ENCODE results near the gene COX6B1.
"Not testable (repeated sequence)": the region's sequence is repeated elsewhere in the genome, so short reads cannot be mapped to it uniquely, and the experiment has no call there.

COX6B1 gene

GRCh38 chr19:35648017-35648961 is at the start of gene COX6B1:
COX6B1 (plus strand) TSS chr19:35648323; CDS start chr19:35651244, 2,921 bp downstream.
- peak; percentile 86 for DNase-seq (ENCODE audit: low read depth)

- DNase-seq (ENCODE audit: low read depth), result no peak
Observed at GRCh38 chr19:35601971-35602370, 46.2 kb upstream of the COX6B1 start.

GRCh38 chr19:35604436-35604835 is 43.7 kb upstream of the COX6B1 start:
- DNase-seq (ENCODE audit: low read depth), result not testable (repeated sequence)

- not testable (repeated sequence) for DNase-seq (ENCODE audit: low read depth)
Observed at GRCh38 chr19:35607170-35607569, 41.0 kb upstream of the COX6B1 start.

GRCh38 chr19:35607661-35608060 is 40.5 kb upstream of the COX6B1 start:
- DNase-seq (ENCODE audit: low read depth), result no peak

- DNase-seq (ENCODE audit: low read depth), result no peak
Observed at GRCh38 chr19:35608251-35608650, 39.9 kb upstream of the COX6B1 start.

- DNase-seq (ENCODE audit: low read depth), result no peak
Observed at GRCh38 chr19:35609851-35610353, 38.2 kb upstream of the COX6B1 start.

GRCh38 chr19:35612224-35612558 is 35.9 kb upstream of the COX6B1 start:
- DNase-seq (ENCODE audit: low read depth), result no peak

- DNase-seq (ENCODE audit: low read depth), result peak; percentile 97
Observed at GRCh38 chr19:35612559-35613321, 35.4 kb upstream of the COX6B1 start, which contains the start of gene HAUS5. HAUS5 (plus strand) TSS chr19:35612735; CDS start chr19:35612795, 60 bp downstream.

- no peak for DNase-seq (ENCODE audit: low read depth)
Observed at GRCh38 chr19:35613574-35613973, 34.5 kb upstream of the COX6B1 start.

GRCh38 chr19:35615036-35615435 is 33.1 kb upstream of the COX6B1 start:
- no peak for DNase-seq (ENCODE audit: low read depth)

- DNase-seq (ENCODE audit: low read depth), result no peak
Observed at GRCh38 chr19:35618857-35619256, 29.3 kb upstream of the COX6B1 start.

- DNase-seq (ENCODE audit: low read depth), result no peak
Observed at GRCh38 chr19:35619290-35619923, 28.7 kb upstream of the COX6B1 start.

GRCh38 chr19:35620001-35620400 is 28.1 kb upstream of the COX6B1 start:
- DNase-seq (ENCODE audit: low read depth), result no peak

GRCh38 chr19:35621708-35622107 is 26.4 kb upstream of the COX6B1 start:
- DNase-seq (ENCODE audit: low read depth), result no peak

- no peak for DNase-seq (ENCODE audit: low read depth)
Observed at GRCh38 chr19:35622750-35623149, 25.4 kb upstream of the COX6B1 start.

- DNase-seq (ENCODE audit: low read depth), result no peak
Observed at GRCh38 chr19:35623327-35624010, 24.7 kb upstream of the COX6B1 start.

GRCh38 chr19:35628264-35628564 is 19.9 kb upstream of the COX6B1 start:
- DNase-seq (ENCODE audit: low read depth), result no peak

GRCh38 chr19:35628565-35629331 is 19.4 kb upstream of the COX6B1 start, which contains the start of gene RBM42:
RBM42 (plus strand) TSS chr19:35629036; CDS start chr19:35629154, 118 bp downstream.
- peak; percentile 93 for DNase-seq (ENCODE audit: low read depth)

GRCh38 chr19:35629332-35629633 is 18.8 kb upstream of the COX6B1 start:
- DNase-seq (ENCODE audit: low read depth), result no peak

All from activated T-cell treated with anti-CD3 and anti-CD28 coated beads for 48 hours (primary cell).